Endothelial cell of umbilical vein (primary cell): Measurements from ENCODE around the gene INHBC. TPM values are rescaled to one million over a fixed set of nuclear protein-coding genes. Genes with fewer than 3 reads are reported as not detected.

ENCODE experiments used
- BruUV-seq: library from RNA; stranded (reverse); fragments of 400-500 nt; replicated peaks from 2 replicates; lab custom pipeline; 2021; lab: Mats Ljungman, UMichigan
- CTCF ChIA-PET: fragments of 300-600, 350-600 bp; sonication (Branson Sonifier 250); formaldehyde crosslinking; loops from one replicate; lab custom pipeline; 2021; ENCODE audit warnings: antibody characterized with exemption, inconsistent platforms; lab: Charles Lee
- POLR2A ChIA-PET: fragments of 300-600, 350-600 bp; sonication (Branson Sonifier 250); formaldehyde crosslinking; loops from one replicate; lab custom pipeline; 2021; ENCODE audit warnings: antibody characterized with exemption, inconsistent platforms; lab: Charles Lee
- DNase-seq: peaks from one replicate; pipeline ENCODE4 v3.0.0-alpha.2; 2011; ENCODE audit warnings: low read depth, low spot score
- FAIRE-seq: peaks from 2 replicates; lab custom pipeline; 2011; peaks lifted over from hg19 to GRCh38; lab: Jason Lieb, UNC
- H2AFZ ChIP-seq: 2 replicates; pipeline ENCODE4 v1.6.0; 2012; ENCODE audit warnings: low read depth, low read length, control low read depth, inconsistent platforms
- H3K27ac ChIP-seq: 2 replicates; pipeline ENCODE4 v1.5.1; 2011; ENCODE audit warnings: low read depth, mild to moderate bottlenecking, control low read depth, low read length, moderate library complexity; ENCODE audit not compliant: insufficient read depth
- H3K27me3 ChIP-seq, 2 experiments: 2 replicates each; pipeline versions ENCODE4 v1.6.0 to v1.6.1; 2011; ENCODE audit warnings: low read length in 2 of 2, mixed read lengths in 1 of 2; ENCODE audit not compliant: control insufficient read depth in 2 of 2, insufficient read depth in 2 of 2
- H3K36me3 ChIP-seq, 2 experiments: 2 replicates in 1 of 2; 3 replicates in 1 of 2; pipeline ENCODE4 v1.5.1; 2011; ENCODE audit warnings: low read length in 2 of 2, mild to moderate bottlenecking in 1 of 2, moderate library complexity in 1 of 2; ENCODE audit not compliant: control insufficient read depth in 2 of 2, insufficient read depth in 2 of 2; ENCODE audit errors: extremely low read depth in 1 of 2
- H3K4me1 ChIP-seq: 3 replicates; pipeline ENCODE4 v1.5.1; 2011; ENCODE audit warnings: mild to moderate bottlenecking, low read length; ENCODE audit not compliant: control insufficient read depth, insufficient read depth; ENCODE audit errors: extremely low read depth
- H3K4me2 ChIP-seq: 2 replicates; pipeline ENCODE4 v1.6.1; 2011; ENCODE audit warnings: low read length, control low read depth, mixed read lengths; ENCODE audit not compliant: insufficient read depth
- H3K4me3 ChIP-seq, 3 experiments: fragments of 200-600 bp in 1 of 3; sonication (generic), shearing (Covaris generic) in 1 of 3; replicated peaks in 1 of 3; 2 replicates each; pipeline ENCODE4 v1.5.1; 2011 to 2016; ENCODE audit warnings: control low read depth in 3 of 3, low read length in 3 of 3, mild to moderate bottlenecking in 2 of 3, inconsistent platforms in 1 of 3, low read depth in 1 of 3, moderate library complexity in 1 of 3; ENCODE audit not compliant: insufficient read depth in 1 of 3
- H3K79me2 ChIP-seq: 2 replicates; pipeline ENCODE4 v1.6.0; 2012; ENCODE audit warnings: low read length, inconsistent platforms; ENCODE audit not compliant: control insufficient read depth, insufficient read depth
- H3K9ac ChIP-seq: replicated peaks from 2 replicates; pipeline ENCODE3; 2011; ENCODE audit warnings: low read length, control low read depth; ENCODE audit not compliant: insufficient read depth; ENCODE audit errors: extremely low read depth
- H3K9me1 ChIP-seq: replicated peaks from 3 replicates; pipeline ENCODE4 v1.6.0; 2011; ENCODE audit warnings: mild to moderate bottlenecking, low read length; ENCODE audit not compliant: control insufficient read depth, insufficient read depth; ENCODE audit errors: extremely low read depth
- H3K9me3 ChIP-seq: replicated peaks from 2 replicates; pipeline ENCODE4 v1.5.1; 2012; ENCODE audit warnings: low read length, inconsistent platforms; ENCODE audit not compliant: control insufficient read depth, insufficient read depth
- H4K20me1 ChIP-seq: replicated peaks from 2 replicates; pipeline ENCODE3; 2011; ENCODE audit warnings: mild to moderate bottlenecking, low read length; ENCODE audit not compliant: control insufficient read depth, insufficient read depth; ENCODE audit errors: extremely low read depth
- EZH2 ChIP-seq: IDR thresholded peaks from 2 replicates; pipeline ENCODE4 v1.6.1; 2012; ENCODE audit warnings: borderline replicate concordance, low read depth, mild to moderate bottlenecking, moderate library complexity, low read length, inconsistent platforms; ENCODE audit not compliant: severe bottlenecking
- FOS ChIP-seq: IDR thresholded peaks from 2 replicates; pipeline ENCODE4 v1.6.1; 2011; ENCODE audit warnings: mild to moderate bottlenecking, low read length, moderate library complexity, borderline replicate concordance; ENCODE audit not compliant: insufficient read depth
- GATA2 ChIP-seq: IDR thresholded peaks from 2 replicates; pipeline ENCODE4 v1.7.0; 2011; ENCODE audit warnings: low read depth, mild to moderate bottlenecking, moderate library complexity, mixed read lengths, low read length; ENCODE audit not compliant: insufficient read length, insufficient read depth
- JUN ChIP-seq: IDR thresholded peaks from 2 replicates; pipeline ENCODE4 v1.6.1; 2011; ENCODE audit warnings: borderline replicate concordance, low read depth; ENCODE audit not compliant: insufficient read length, insufficient read depth
- MAX ChIP-seq: IDR thresholded peaks from 2 replicates; pipeline ENCODE4 v1.6.1; 2011; ENCODE audit not compliant: insufficient read depth, insufficient read length
- MYC ChIP-seq: IDR thresholded peaks from one replicate; pipeline ENCODE4 v1.6.1; 2011; ENCODE audit warnings: mild to moderate bottlenecking, low read depth, low read length
- POLR2A ChIP-seq: IDR thresholded peaks from 2 replicates; pipeline ENCODE4 v1.6.1; 2012; ENCODE audit warnings: low read depth, mild to moderate bottlenecking, control low read depth, low read length
- POLR2AphosphoS5 ChIP-seq: IDR thresholded peaks from 2 replicates; pipeline ENCODE4 v1.6.1; 2012; ENCODE audit warnings: low read depth, mild to moderate bottlenecking, control low read depth, low read length, moderate library complexity; ENCODE audit not compliant: insufficient read depth
- dilution Hi-C: fragments of 300-500 bp; cut with MboI; formaldehyde crosslinking; loops from one replicate; pipeline ENCODE4 v1.15.0; 2019; ENCODE audit warnings: low sequenced_read_pairs; ENCODE audit not compliant: extremely low pct_ligation_motif_present
- intact Hi-C: fragments of 100-400 bp; cut with micrococcal nuclease; formaldehyde crosslinking; loops from one replicate; pipeline ENCODE4 v1.10.0; 2022
- polyA plus RNA-seq, 4 experiments: library from polyadenylated mRNA; depleted of rRNA in 3 of 4; stranded (reverse) in 3 of 4; unstranded in 1 of 4; fragments of >200 nt; gene quantifications; 2 replicates each; pipeline versions ENCODE4 v1.2.1 to v1.2.3, GENCODE V29; 2011 to 2012; ENCODE audit warnings: missing spikeins in 1 of 4
- total RNA-seq: library from RNA; stranded (reverse); gene quantifications from 2 replicates; pipeline ENCODE4 v1.2.3, GENCODE V29; 2021

The INHBC gene
- total and polyA plus RNA-seq, 2 donors (not counting 3 experiments of a cell fraction or from before 2014, with no cell fraction given) = not detected

DNA sequence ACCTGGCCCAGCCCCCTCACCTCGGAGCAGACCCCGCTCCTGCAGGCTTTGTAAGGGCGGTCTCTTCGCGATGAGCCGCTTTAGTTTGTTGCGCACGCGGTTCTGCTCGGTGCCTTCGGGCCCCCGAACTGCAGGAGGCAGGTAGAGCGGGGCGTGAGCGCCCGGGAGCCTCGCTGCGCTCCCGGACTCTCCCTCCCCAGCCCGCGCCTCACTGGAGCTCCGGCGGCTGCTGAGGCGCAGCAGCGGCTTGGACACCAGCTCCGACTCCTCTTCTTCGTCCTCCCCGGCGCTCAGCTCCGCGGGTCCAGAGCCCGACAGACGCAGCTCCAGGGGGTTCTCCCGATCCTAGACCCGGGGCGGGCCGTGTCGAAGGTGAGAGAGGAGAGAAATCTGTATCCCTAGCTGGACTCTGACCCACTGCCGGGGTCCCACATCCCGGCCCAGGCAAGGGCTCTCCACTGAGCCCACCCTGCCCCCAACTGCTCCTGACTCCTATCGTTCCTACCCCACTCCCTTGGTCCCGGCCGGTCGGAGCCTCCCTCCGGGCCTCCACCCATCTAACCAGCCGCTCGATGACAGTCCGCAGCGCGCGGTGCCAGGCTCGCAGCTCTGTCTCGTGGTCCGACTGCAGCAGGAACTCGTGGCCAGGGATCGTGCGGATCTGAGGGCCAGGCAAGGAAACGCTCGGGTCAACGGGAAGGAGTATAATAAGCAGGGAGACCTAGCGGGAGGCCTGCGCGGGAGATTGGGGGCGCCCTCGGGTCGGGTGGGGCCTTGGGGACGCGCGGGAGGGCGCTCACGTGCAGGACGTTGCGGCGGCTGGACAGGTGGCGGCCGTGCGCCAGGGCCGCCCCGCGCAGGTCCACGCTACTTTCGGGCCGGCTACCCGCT is 40.9 kb downstream of the INHBC start:
- no peak overlapping the region for H3K27ac ChIP-seq
- ChIA-PET POLR2A (no interaction called here), CTCF (interaction anchor here (0.6 to 2.8 kb wide), 7 partner anchors 8 to 108 kb away, joined by 3 to 18 read pairs (median 3); partner anchors contain the start of genes GLI1 and MARS1)
- FAIRE-seq (peak; percentile 59), DNase-seq (no peak)
- BruUV-seq = no TSS peak
- H4K20me1 ChIP-seq = no peaks in the 10 kb centered on the region
- peak overlapping the region; percentile 2 for H3K4me2 ChIP-seq
- H3K4me3 ChIP-seq = peak overlapping the region in 1 of 3 experiments; percentile 3
- H3K9ac ChIP-seq = no peak overlapping the region
- no peak for TF ChIP-seq MAX
- peak; percentile 95 for TF ChIP-seq EZH2
- TF ChIP-seq GATA2 = no peak
- TF ChIP-seq POLR2AphosphoS5 = no peak
- no peak for TF ChIP-seq POLR2A
- no peak for TF ChIP-seq FOS
- no peak for TF ChIP-seq MYC
- TF ChIP-seq JUN = no peak
- H2AFZ ChIP-seq = peak overlapping the region; percentile 47
- intact Hi-C loops (no loop called here), dilution Hi-C loops (no loop called here)
- no peaks in the 10 kb centered on the region for H3K79me2 ChIP-seq
- no peaks in the 10 kb centered on the region for H3K36me3 ChIP-seq
- peaks cover 47 to 62% of the 10 kb centered on the region in 2 experiments for H3K27me3 ChIP-seq
- no peaks in the 10 kb centered on the region for H3K9me1 ChIP-seq
- H3K9me3 ChIP-seq = no peaks in the 10 kb centered on the region
- peaks cover 12% of the 10 kb centered on the region for H3K4me1 ChIP-seq
